GM19023 (cell line): ENCODE data around the gene TSEN54.

ENCODE experiments used
- ATAC-seq: cut with Tn5 transposase; IDR thresholded peaks from one replicate; pipeline ENCODE4 v1.9.1; 2021; ENCODE audit warnings: mild to moderate bottlenecking, moderate library complexity; ENCODE audit not compliant: unreplicated experiment

The TSEN54 gene

GRCh38 chr17:75488693-75489510 lies 27.4 kb upstream of the TSEN54 start:
- ATAC-seq = no peak

- no peak for ATAC-seq
These were observed 26.8 kb upstream of the TSEN54 start for GRCh38 chr17:75489511-75489955.

- ATAC-seq = no peak
These were observed 26.1 kb upstream of the TSEN54 start for GRCh38 chr17:75490173-75490743.

GRCh38 chr17:75490953-75491649 lies 25.2 kb upstream of the TSEN54 start:
- no peak for ATAC-seq

- no peak for ATAC-seq
These were observed 24.6 kb upstream of the TSEN54 start for GRCh38 chr17:75491680-75492079.

GRCh38 chr17:75492555-75493168 lies 23.7 kb upstream of the TSEN54 start:
- no peak for ATAC-seq

- no peak for ATAC-seq
These were observed 22.7 kb upstream of the TSEN54 start for GRCh38 chr17:75493476-75494129.

GRCh38 chr17:75494326-75494877 lies 21.9 kb upstream of the TSEN54 start:
- no peak for ATAC-seq

GRCh38 chr17:75496005-75496404 lies 20.3 kb upstream of the TSEN54 start:
- no peak for ATAC-seq

GRCh38 chr17:75498039-75498725 lies 18.1 kb upstream of the TSEN54 start:
- ATAC-seq = no peak

GRCh38 chr17:75498726-75499213 lies 17.6 kb upstream of the TSEN54 start:
- ATAC-seq = no peak

- ATAC-seq = no peak
These were observed 16.9 kb upstream of the TSEN54 start for GRCh38 chr17:75499313-75500022.

GRCh38 chr17:75500419-75501216 lies 15.7 kb upstream of the TSEN54 start:
- ATAC-seq = no peak

- no peak for ATAC-seq
These were observed 14.8 kb upstream of the TSEN54 start for GRCh38 chr17:75501378-75502071.

GRCh38 chr17:75502072-75502720 lies 14.1 kb upstream of the TSEN54 start:
- no peak for ATAC-seq

GRCh38 chr17:75502721-75503329 lies 13.5 kb upstream of the TSEN54 start:
- ATAC-seq = no peak
